ENCODE results near the gene ZNF439. TPM values are rescaled to one million over a fixed set of nuclear protein-coding genes. Genes with fewer than 3 reads are reported as not detected.
"Not testable (repeated sequence)": the region's sequence is repeated elsewhere in the genome, so short reads cannot be mapped to it uniquely, and the experiment has no call there.

Gene ZNF439
- total RNA-seq, 5 donors from 2014 or later (not counting 1 experiment from before 2014, with no cell fraction given), result 6.6 to 25.3 (median 16.5) TPM

DNA sequence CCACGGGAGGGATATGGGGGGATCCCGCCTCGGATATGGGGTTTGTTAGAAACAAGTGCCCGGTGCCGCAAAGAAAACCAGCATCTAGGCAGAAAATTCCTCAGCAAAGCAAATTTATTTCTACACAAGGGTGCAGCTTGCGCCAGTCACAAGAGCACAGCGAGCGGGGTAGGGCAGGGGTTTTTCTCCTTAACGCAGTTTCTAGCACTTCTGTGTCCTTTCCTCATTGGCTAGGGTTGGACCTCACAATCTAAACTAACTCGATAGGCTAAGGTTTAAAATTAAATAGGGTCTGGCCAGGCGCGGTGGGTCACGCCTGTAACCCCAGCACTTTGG, 33.9 kb upstream of the ZNF439 start:
- H3K27me3 ChIP-seq (replicated peaks in 1 of 2; ENCODE audit: control insufficient read depth in 2 of 2, extremely low read depth in 1 of 2, insufficient read depth in 2 of 2, low read length in 1 of 2), result no peaks in the 10 kb centered on the region
- POLR2A ChIA-PET, result no interaction called here
- Mint-ChIP-seq H3K4me1 (peaks cover 26 to 38% (median 31%) of the 10 kb centered on the region in 3 donors), H3K4me3 (peak overlapping the region; percentile 79 to 93 (median 90)), H3K36me3 (peaks cover 16% of the 10 kb centered on the region), H3K27ac (peak overlapping the region in 1 of 2 donors; percentile 58), H3K27me3 (no peaks in the 10 kb centered on the region), H3K9me3 (peaks cover 0 to 4% (median 0%) of the 10 kb centered on the region in 3 donors)
- CTCF ChIA-PET, result interaction anchor here in 1 of 2 donors (3.5 kb wide), 1 partner anchor 17 kb away, joined by 18 read pairs; the partner anchor contains the start of gene ZNF491
- H3K4me1 ChIP-seq (ENCODE audit: control insufficient read depth in 1 of 2, extremely low read depth in 1 of 2, insufficient read depth in 2 of 2, low read length in 2 of 2), result peaks cover 0 to 20% of the 10 kb centered on the region in 2 experiments
- no peaks in the 10 kb centered on the region for H3K9me3 ChIP-seq
- H3K27ac ChIP-seq (ENCODE audit: low read length), result no peak overlapping the region
- no peak for DNase-seq
- peak overlapping the region; percentile 68 to 97 for H3K4me3 ChIP-seq (ENCODE audit: control insufficient read depth in 1 of 2, extremely low read depth in 1 of 2, low read length in 1 of 2)
- H3K36me3 ChIP-seq (ENCODE audit: control insufficient read depth in 2 of 2, extremely low read depth in 1 of 2, insufficient read depth in 1 of 2, low read length in 1 of 2), result no peaks in the 10 kb centered on the region
- ATAC-seq (replicated peaks in 1 of 4), result peak in 3 of 4 experiments; percentile 3 to 4 (median 4)
- no CpG with 5 or more reads among the region's 13 CpGs for WGBS (ENCODE audit: insufficient coverage)

DNA sequence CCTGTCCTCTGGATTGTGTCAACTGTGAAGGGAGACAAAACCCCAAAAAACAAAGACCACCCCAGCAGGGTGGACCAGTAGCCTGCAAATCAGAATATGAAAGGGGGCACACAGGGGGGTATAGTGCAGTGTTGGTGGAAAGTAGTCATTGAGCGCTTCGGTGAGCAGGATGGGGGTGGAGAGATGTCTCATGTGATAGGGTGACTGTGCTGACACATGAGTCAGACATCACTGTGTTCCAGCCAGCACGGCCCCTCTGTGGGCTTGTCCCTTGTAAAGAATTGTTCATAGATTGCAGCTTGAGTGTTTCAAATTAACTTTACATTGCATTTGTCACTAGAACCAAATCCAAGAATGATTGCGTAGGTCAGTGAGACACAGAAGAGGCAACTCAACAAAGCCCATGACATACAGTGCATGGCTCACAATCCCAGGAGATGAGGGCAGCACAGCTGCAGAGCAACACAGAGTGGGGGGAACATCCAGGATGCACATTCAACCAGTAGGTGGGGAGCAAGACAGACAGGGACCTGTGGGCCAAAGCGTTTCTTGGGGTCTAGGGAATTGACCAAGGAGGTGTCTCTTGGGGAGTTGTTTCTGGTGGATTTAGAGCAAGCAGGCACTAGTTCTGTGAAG, 26.9 kb upstream of the ZNF439 start:
- H3K4me1 ChIP-seq (ENCODE audit: control insufficient read depth in 1 of 2, extremely low read depth in 1 of 2, insufficient read depth in 2 of 2, low read length in 2 of 2), result no peaks in the 10 kb centered on the region
- Mint-ChIP-seq H3K4me1 (peaks cover 0 to 15% (median 9%) of the 10 kb centered on the region in 3 donors), H3K9me3 (peaks cover 5 to 13% (median 11%) of the 10 kb centered on the region in 3 donors), H3K27me3 (no peaks in the 10 kb centered on the region), H3K27ac (no peak overlapping the region), H3K36me3 (peaks cover 52% of the 10 kb centered on the region), H3K4me3 (no peak overlapping the region)
- no peak for DNase-seq
- CTCF ChIA-PET, result no interaction called here
- 100% methylated on average over 3 of the region's 5 CpGs for WGBS (ENCODE audit: insufficient coverage)
- ATAC-seq (replicated peaks in 1 of 4), result no peak
- peaks cover 0 to 2% of the 10 kb centered on the region in 2 donors for H3K36me3 ChIP-seq (ENCODE audit: control insufficient read depth in 2 of 2, extremely low read depth in 1 of 2, insufficient read depth in 1 of 2, low read length in 1 of 2)
- H3K27ac ChIP-seq (ENCODE audit: low read length), result no peak overlapping the region
- no peaks in the 10 kb centered on the region for H3K9me3 ChIP-seq
- no peak overlapping the region for H3K4me3 ChIP-seq (ENCODE audit: control insufficient read depth in 1 of 2, extremely low read depth in 1 of 2, low read length in 1 of 2)
- POLR2A ChIA-PET, result no interaction called here
- H3K27me3 ChIP-seq (replicated peaks in 1 of 2; ENCODE audit: control insufficient read depth in 2 of 2, extremely low read depth in 1 of 2, insufficient read depth in 2 of 2, low read length in 1 of 2), result no peaks in the 10 kb centered on the region

DNA sequence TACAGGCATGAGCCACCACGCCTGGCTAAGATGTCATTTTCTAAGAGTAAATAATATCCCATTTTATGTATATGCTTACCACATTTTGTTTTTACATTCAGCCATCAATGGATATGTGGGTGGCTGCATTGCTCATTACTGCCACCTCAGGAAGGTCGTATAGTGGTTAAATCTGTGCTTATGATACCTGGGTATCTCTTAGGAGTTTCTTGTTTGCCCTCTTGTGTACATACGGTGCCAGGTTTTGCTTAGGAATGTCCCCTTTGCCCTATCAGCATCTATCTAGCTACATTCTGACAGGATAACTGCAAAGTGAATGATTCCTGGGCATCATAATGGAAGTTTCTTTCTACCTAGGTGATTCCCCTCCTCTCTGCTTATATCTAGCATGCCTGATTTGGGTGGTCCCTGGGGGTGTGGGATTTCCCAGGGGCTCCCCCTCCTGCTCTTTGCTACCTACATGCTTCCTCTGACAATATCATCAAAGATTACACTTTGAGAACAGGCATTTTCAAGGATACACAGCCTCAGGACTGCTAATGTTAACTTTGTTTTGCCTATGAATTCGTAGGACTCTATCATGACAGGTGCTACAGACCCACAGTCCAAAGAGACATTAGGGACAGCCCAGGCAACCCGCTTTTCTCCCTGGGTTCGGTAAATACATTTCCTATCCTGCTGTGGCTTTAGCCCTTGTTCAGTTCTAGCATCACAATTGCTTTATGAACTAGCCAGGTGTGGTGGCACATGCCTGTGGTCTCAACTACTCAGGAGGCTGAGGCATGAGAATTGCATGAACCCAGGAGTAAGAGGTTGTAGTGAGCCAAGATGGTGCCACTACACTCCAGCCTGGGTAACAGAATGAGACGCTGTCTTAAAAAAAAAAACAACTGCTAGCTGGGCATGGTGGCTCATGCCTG, 19.3 kb upstream of the ZNF439 start:
- peaks cover 86% of the 10 kb centered on the region for H3K36me3 Mint-ChIP-seq
- H3K27me3 ChIP-seq (replicated peaks in 1 of 2; ENCODE audit: control insufficient read depth in 2 of 2, extremely low read depth in 1 of 2, insufficient read depth in 2 of 2, low read length in 1 of 2); H3K4me3 Mint-ChIP-seq; H3K27ac ChIP-seq (ENCODE audit: low read length); H3K27me3 Mint-ChIP-seq; POLR2A ChIA-PET; ATAC-seq (replicated peaks in 1 of 4); DNase-seq; H3K4me3 ChIP-seq (ENCODE audit: control insufficient read depth in 1 of 2, extremely low read depth in 1 of 2, low read length in 1 of 2); H3K4me1 ChIP-seq (ENCODE audit: control insufficient read depth in 1 of 2, extremely low read depth in 1 of 2, insufficient read depth in 2 of 2, low read length in 2 of 2); H3K27ac Mint-ChIP-seq; H3K4me1 Mint-ChIP-seq; CTCF ChIA-PET: not testable (repeated sequence)
- WGBS (ENCODE audit: insufficient coverage), result 86% methylated on average over 1 of the region's 7 CpGs
- peaks cover 14 to 31% of the 10 kb centered on the region in 2 donors for H3K36me3 ChIP-seq (ENCODE audit: control insufficient read depth in 2 of 2, extremely low read depth in 1 of 2, insufficient read depth in 1 of 2, low read length in 1 of 2)
- peaks cover 14% of the 10 kb centered on the region for H3K9me3 ChIP-seq
- H3K9me3 Mint-ChIP-seq, result peaks cover 9 to 56% (median 42%) of the 10 kb centered on the region in 3 donors

DNA sequence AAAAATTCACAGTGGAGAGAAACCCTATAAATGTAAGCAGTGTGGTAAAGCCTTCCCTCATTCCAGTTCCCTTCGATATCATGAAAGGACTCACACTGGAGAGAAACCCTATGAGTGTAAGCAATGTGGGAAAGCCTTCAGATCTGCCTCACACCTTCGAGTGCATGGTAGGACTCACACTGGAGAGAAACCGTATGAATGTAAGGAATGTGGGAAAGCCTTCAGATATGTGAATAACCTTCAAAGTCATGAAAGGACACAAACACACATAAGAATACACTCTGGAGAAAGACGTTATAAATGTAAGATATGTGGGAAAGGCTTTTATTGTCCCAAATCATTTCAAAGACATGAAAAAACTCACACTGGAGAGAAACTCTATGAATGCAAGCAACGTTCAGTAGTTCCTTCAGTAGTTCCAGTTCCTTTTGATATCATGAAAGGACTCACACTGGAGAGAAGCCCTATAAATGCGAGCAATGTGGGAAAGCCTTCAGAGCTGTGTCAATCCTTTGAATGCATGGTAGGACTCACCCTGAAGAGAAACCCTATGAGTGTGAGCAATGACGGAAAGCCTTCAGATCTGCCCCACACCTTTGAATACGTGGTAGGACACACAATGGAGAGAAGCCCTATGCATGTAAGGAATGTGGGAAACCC, 16.1 kb upstream of the ZNF439 start:
- Mint-ChIP-seq H3K27me3 (no peaks in the 10 kb centered on the region), H3K4me3 (no peak overlapping the region), H3K36me3 (peaks cover 76% of the 10 kb centered on the region), H3K9me3 (peaks cover 9 to 61% (median 41%) of the 10 kb centered on the region in 3 donors), H3K4me1 (no peaks in the 10 kb centered on the region), H3K27ac (no peak overlapping the region)
- Histone ChIP-seq H3K27ac (ENCODE audit: low read length) (no peak overlapping the region), H3K4me3 (ENCODE audit: control insufficient read depth in 1 of 2, extremely low read depth in 1 of 2, low read length in 1 of 2) (no peak overlapping the region), H3K9me3 (peaks cover 15% of the 10 kb centered on the region), H3K27me3 (replicated peaks in 1 of 2; ENCODE audit: control insufficient read depth in 2 of 2, extremely low read depth in 1 of 2, insufficient read depth in 2 of 2, low read length in 1 of 2) (no peaks in the 10 kb centered on the region), H3K4me1 (ENCODE audit: control insufficient read depth in 1 of 2, extremely low read depth in 1 of 2, insufficient read depth in 2 of 2, low read length in 2 of 2) (no peaks in the 10 kb centered on the region), H3K36me3 (ENCODE audit: control insufficient read depth in 2 of 2, extremely low read depth in 1 of 2, insufficient read depth in 1 of 2, low read length in 1 of 2) (peaks cover 14 to 31% of the 10 kb centered on the region in 2 donors)
- WGBS (ENCODE audit: insufficient coverage), result 100% methylated on average over 2 of the region's 8 CpGs
- CTCF ChIA-PET, result no interaction called here
- POLR2A ChIA-PET, result no interaction called here
- DNase-seq (no peak), ATAC-seq (replicated peaks in 1 of 4) (no peak)

GRCh38 chr19:11833541-11833940, 15.0 kb upstream of the ZNF439 start:
- H3K27me3 Mint-ChIP-seq, result no peaks in the 10 kb centered on the region
- no peaks in the 10 kb centered on the region for H3K4me1 Mint-ChIP-seq
- WGBS (ENCODE audit: insufficient coverage), result 100% methylated on average over 1 of the region's 2 CpGs
- Histone ChIP-seq H3K9me3 (peaks cover 15% of the 10 kb centered on the region), H3K4me3 (ENCODE audit: control insufficient read depth in 1 of 2, extremely low read depth in 1 of 2, low read length in 1 of 2) (no peak overlapping the region), H3K36me3 (ENCODE audit: control insufficient read depth in 2 of 2, extremely low read depth in 1 of 2, insufficient read depth in 1 of 2, low read length in 1 of 2) (peaks cover 14 to 31% of the 10 kb centered on the region in 2 donors), H3K27ac (ENCODE audit: low read length) (no peak overlapping the region), H3K27me3 (replicated peaks in 1 of 2; ENCODE audit: control insufficient read depth in 2 of 2, extremely low read depth in 1 of 2, insufficient read depth in 2 of 2, low read length in 1 of 2) (no peaks in the 10 kb centered on the region), H3K4me1 (ENCODE audit: control insufficient read depth in 1 of 2, extremely low read depth in 1 of 2, insufficient read depth in 2 of 2, low read length in 2 of 2) (no peaks in the 10 kb centered on the region)
- H3K27ac Mint-ChIP-seq, result no peak overlapping the region
- DNase-seq (no peak), ATAC-seq (replicated peaks in 1 of 4) (no peak)
- peaks cover 10 to 55% (median 39%) of the 10 kb centered on the region in 3 donors for H3K9me3 Mint-ChIP-seq
- peaks cover 65% of the 10 kb centered on the region for H3K36me3 Mint-ChIP-seq
- CTCF ChIA-PET, result interaction anchor here in 1 of 2 donors (0.5 kb wide), 1 partner anchor 29 kb away, joined by 4 read pairs; no protein-coding TSS in a partner anchor
- POLR2A ChIA-PET, result no interaction called here
- H3K4me3 Mint-ChIP-seq, result no peak overlapping the region

- peaks cover 15% of the 10 kb centered on the region for H3K9me3 ChIP-seq
- H3K4me1 Mint-ChIP-seq; H3K4me1 ChIP-seq (ENCODE audit: control insufficient read depth in 1 of 2, extremely low read depth in 1 of 2, insufficient read depth in 2 of 2, low read length in 2 of 2); H3K27ac ChIP-seq (ENCODE audit: low read length); H3K27me3 ChIP-seq (replicated peaks in 1 of 2; ENCODE audit: control insufficient read depth in 2 of 2, extremely low read depth in 1 of 2, insufficient read depth in 2 of 2, low read length in 1 of 2); ATAC-seq (replicated peaks in 1 of 4); CTCF ChIA-PET; POLR2A ChIA-PET; DNase-seq; H3K27ac Mint-ChIP-seq; H3K4me3 ChIP-seq (ENCODE audit: control insufficient read depth in 1 of 2, extremely low read depth in 1 of 2, low read length in 1 of 2); H3K27me3 Mint-ChIP-seq; H3K4me3 Mint-ChIP-seq: not testable (repeated sequence)
- peaks cover 14 to 22% of the 10 kb centered on the region in 2 donors for H3K36me3 ChIP-seq (ENCODE audit: control insufficient read depth in 2 of 2, extremely low read depth in 1 of 2, insufficient read depth in 1 of 2, low read length in 1 of 2)
- H3K36me3 Mint-ChIP-seq, result peaks cover 44% of the 10 kb centered on the region
- WGBS (ENCODE audit: insufficient coverage), result no CpG with 5 or more reads among the region's 2 CpGs
- peaks cover 16 to 40% (median 39%) of the 10 kb centered on the region in 3 donors for H3K9me3 Mint-ChIP-seq
Measured at GRCh38 chr19:11835626-11836066, 12.9 kb upstream of the ZNF439 start.
